Right forelimb (tissue), 1 donor: ENCODE results near the gene QSOX2.

ENCODE experiments used
- DNase-seq: peaks from one replicate; pipeline ENCODE4 v3.0.0-alpha.2; 2018

QSOX2 gene

GRCh38 chr9:136264441-136265405 is 19.1 kb upstream of the QSOX2 start:
- DNase-seq, result no peak

- DNase-seq, result no peak
These were observed 18.4 kb upstream of the QSOX2 start for GRCh38 chr9:136264031-136264430.

- no peak for DNase-seq
These were observed 17.1 kb upstream of the QSOX2 start for GRCh38 chr9:136262671-136263178.

GRCh38 chr9:136261686-136262430 is 16.2 kb upstream of the QSOX2 start:
- DNase-seq, result no peak

GRCh38 chr9:136260936-136261472 is 15.4 kb upstream of the QSOX2 start:
- no peak for DNase-seq

GRCh38 chr9:136260521-136260920 is 14.9 kb upstream of the QSOX2 start:
- DNase-seq, result no peak

GRCh38 chr9:136259836-136260235 is 14.2 kb upstream of the QSOX2 start:
- DNase-seq, result no peak

GRCh38 chr9:136259517-136259813 is 13.9 kb upstream of the QSOX2 start:
- no peak for DNase-seq

- DNase-seq, result no peak
These were observed 13.3 kb upstream of the QSOX2 start for GRCh38 chr9:136258786-136259516.

- no peak for DNase-seq
These were observed 12.7 kb upstream of the QSOX2 start for GRCh38 chr9:136258299-136258625.

GRCh38 chr9:136257381-136258298 is 12.0 kb upstream of the QSOX2 start:
- DNase-seq, result no peak

- DNase-seq, result no peak
These were observed 10.6 kb upstream of the QSOX2 start for GRCh38 chr9:136255896-136256890.

GRCh38 chr9:136255166-136255538 is 9.5 kb upstream of the QSOX2 start:
- no peak for DNase-seq

- DNase-seq, result no peak
These were observed 9.0 kb upstream of the QSOX2 start for GRCh38 chr9:136254381-136255165.

- DNase-seq, result no peak
These were observed 7.9 kb upstream of the QSOX2 start for GRCh38 chr9:136253246-136254130.

GRCh38 chr9:136252846-136253245 is 7.2 kb upstream of the QSOX2 start:
- DNase-seq, result no peak

- no peak for DNase-seq
These were observed 6.7 kb upstream of the QSOX2 start for GRCh38 chr9:136252281-136252680.

GRCh38 chr9:136251264-136252115 is 5.9 kb upstream of the QSOX2 start:
- no peak for DNase-seq
